Right lobe of liver (tissue), 6 donors: ENCODE results near the gene DNAL1. TPM values are rescaled to one million over a fixed set of nuclear protein-coding genes. Genes with fewer than 3 reads are reported as not detected.

Experiments used
- ATAC-seq, 4 donors: fragments of 200-7000 bp; cut with Tn5 transposase; one replicate each; pipeline ENCODE4 v1.9.1; 2020; ENCODE audit warnings: mild to moderate bottlenecking in 4 of 4, moderate library complexity in 4 of 4
- DNase-seq, 3 donors: peaks; one replicate each; pipeline ENCODE4 v3.0.0-alpha.2; 2020
- H3K27ac ChIP-seq, 3 donors: fragments of 200-600 bp; one replicate each; pipeline ENCODE4 v1.8.0; 2022
- H3K27me3 ChIP-seq, 2 donors: fragments of 200-600 bp; one replicate each; pipeline ENCODE4 v1.8.0; 2022
- H3K36me3 ChIP-seq, 4 donors: fragments of 200-600 bp; sonication (generic) in 1 of 4; one replicate each; pipeline versions ENCODE4 v1.5.1 to v1.8.0; 2017 to 2022; ENCODE audit warnings: control low read depth in 1 of 4
- H3K4me1 ChIP-seq, 4 donors: fragments of 200-600 bp; sonication (generic) in 1 of 4; one replicate each; pipeline versions ENCODE4 v1.5.1 to v1.8.0; 2017 to 2022; ENCODE audit warnings: control low read depth in 1 of 4
- H3K4me3 ChIP-seq, 3 donors: fragments of 200-600 bp; one replicate each; pipeline ENCODE4 v1.8.0; 2022
- H3K9me3 ChIP-seq, 4 donors: fragments of 200-600 bp; sonication (generic) in 1 of 4; one replicate each; pipeline versions ENCODE4 v1.5.1 to v1.8.0; 2017 to 2022; ENCODE audit warnings: control low read depth in 1 of 4
- CTCF ChIP-seq, 4 donors: fragments of 200-600 bp in 3 of 4; fragments of 450-650 bp in 1 of 4; IDR thresholded peaks; one replicate each; pipeline versions ENCODE4 v1.5.1 to v1.8.0; 2016 to 2022; ENCODE audit warnings: antibody characterized with exemption in 4 of 4, mild to moderate bottlenecking in 2 of 4
- POLR2A ChIP-seq: fragments of 450-650 bp; IDR thresholded peaks from one replicate; pipeline ENCODE4 v1.6.1; 2017; ENCODE audit warnings: antibody characterized with exemption, mild to moderate bottlenecking
- WGBS: methylation state at CpG from one replicate; pipeline ENCODE4 v1.1.6; 2018; ENCODE audit warnings: low coverage, low lambda C conversion rate; ENCODE audit not compliant: insufficient coverage; ENCODE audit errors: missing lambda C conversion rate; 5-methylcytosine and 5-hydroxymethylcytosine counted together
- intact Hi-C, 2 donors: fragments of 100-400 bp; cut with DNase I; formaldehyde crosslinking; loops; one replicate each; pipeline versions ENCODE4 v1.11.2 to v1.14.1; 2022
- total RNA-seq, 6 experiments: library from RNA; depleted of rRNA in 2 of 6; stranded (reverse); fragments of >200 nt in 2 of 6; fragmentation: NEBNext Ultra II Directional in 3 of 6; extraction: Animal tissue kit (Norgen Biotek cat#: 25700) in 3 of 6; gene quantifications; one replicate each; pipeline versions ENCODE4 v1.1.0 to v1.2.4, GENCODE V29; 2016 to 2023
- donor health status: DM: no; HTN: yes; CAD: no.
- donor health status: DM: no; HTN: no; CAD: no.
- donor health status: DM: no; HTN: no; CAD: no.
- donor health status: DM: no; HTN: yes; CAD: no.
- donor health status: DM: no; HTN: yes; CAD: no.

DNAL1 gene
- total RNA-seq, 6 experiments from 2014 or later: 2.7 to 5.7 (median 3.2) TPM

DNA sequence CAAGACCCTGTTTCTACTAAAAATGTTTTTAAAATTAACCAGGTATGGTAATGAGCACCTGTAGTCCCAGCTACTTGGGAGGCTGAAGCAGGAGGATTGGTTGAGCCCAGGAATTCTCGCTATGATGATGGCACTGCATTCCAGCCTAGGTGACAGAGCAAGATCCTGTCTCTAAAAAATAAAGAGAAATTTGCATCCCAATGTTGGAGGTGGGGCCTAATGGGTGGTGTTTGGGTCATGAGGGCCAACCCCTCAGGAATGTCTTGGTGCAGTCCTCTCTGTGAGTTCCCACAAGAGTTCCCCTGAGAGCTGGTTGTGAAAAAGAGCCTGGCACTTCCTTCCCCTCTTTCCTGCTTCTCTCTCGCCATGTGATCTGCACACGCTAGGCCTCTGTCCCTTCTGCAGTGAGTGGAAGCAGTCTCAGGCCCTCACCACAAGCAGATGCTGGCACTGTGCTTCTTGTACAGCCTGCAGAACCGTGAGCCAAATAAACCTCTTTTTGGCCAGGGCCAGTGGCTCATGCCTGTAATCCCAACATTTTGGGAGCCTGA lies 21.2 kb upstream of the DNAL1 start:
- Histone ChIP-seq H3K4me3 (no peak overlapping the region), H3K27ac (no peak overlapping the region), H3K27me3 (no peaks in the 10 kb centered on the region), H3K9me3 (no peaks in the 10 kb centered on the region), H3K36me3 (peaks cover 0 to 3% (median 0%) of the 10 kb centered on the region in 4 donors), H3K4me1 (peaks cover 0 to 13% (median 3%) of the 10 kb centered on the region in 4 donors)
- no peak for ATAC-seq
- intact Hi-C loops: no loop called here
- DNase-seq: no peak
- TF ChIP-seq POLR2A (no peak), CTCF (IDR thresholded peaks at IDR 0.05) (no peak)
- WGBS: 86% methylated on average over 4 of the region's 4 CpGs

- DNase-seq: no peak
Observed at GRCh38 chr14:73625706-73626105, 19.1 kb upstream of the DNAL1 start.

GRCh38 chr14:73627151-73627558 lies 17.6 kb upstream of the DNAL1 start:
- 53% methylated on average over 2 of the region's 2 CpGs for WGBS
- Histone ChIP-seq H3K4me3 (no peak overlapping the region), H3K27me3 (no peaks in the 10 kb centered on the region), H3K27ac (no peak overlapping the region), H3K36me3 (peaks cover 0 to 3% (median 0%) of the 10 kb centered on the region in 4 donors), H3K4me1 (no peaks in the 10 kb centered on the region), H3K9me3 (no peaks in the 10 kb centered on the region)
- intact Hi-C loops: no loop called here
- TF ChIP-seq CTCF (IDR thresholded peaks at IDR 0.05): no peak
- TF ChIP-seq POLR2A: no peak
- no peak for ATAC-seq
- DNase-seq: no peak

More at GRCh38 chr14:73625706-73626105, 19.1 kb upstream of the DNAL1 start:
- ATAC-seq: no peak
- no peaks in the 10 kb centered on the region for H3K4me1 ChIP-seq
- no peak overlapping the region for H3K27ac ChIP-seq
- H3K9me3 ChIP-seq: no peaks in the 10 kb centered on the region
- peaks cover 0 to 3% (median 0%) of the 10 kb centered on the region in 4 donors for H3K36me3 ChIP-seq
- intact Hi-C loops: no loop called here
- no peak for TF ChIP-seq POLR2A
- TF ChIP-seq CTCF (IDR thresholded peaks at IDR 0.05): no peak
- no peak overlapping the region for H3K4me3 ChIP-seq
- H3K27me3 ChIP-seq: no peaks in the 10 kb centered on the region
- WGBS: 50% methylated on average over 1 of the region's 1 CpG

DNA sequence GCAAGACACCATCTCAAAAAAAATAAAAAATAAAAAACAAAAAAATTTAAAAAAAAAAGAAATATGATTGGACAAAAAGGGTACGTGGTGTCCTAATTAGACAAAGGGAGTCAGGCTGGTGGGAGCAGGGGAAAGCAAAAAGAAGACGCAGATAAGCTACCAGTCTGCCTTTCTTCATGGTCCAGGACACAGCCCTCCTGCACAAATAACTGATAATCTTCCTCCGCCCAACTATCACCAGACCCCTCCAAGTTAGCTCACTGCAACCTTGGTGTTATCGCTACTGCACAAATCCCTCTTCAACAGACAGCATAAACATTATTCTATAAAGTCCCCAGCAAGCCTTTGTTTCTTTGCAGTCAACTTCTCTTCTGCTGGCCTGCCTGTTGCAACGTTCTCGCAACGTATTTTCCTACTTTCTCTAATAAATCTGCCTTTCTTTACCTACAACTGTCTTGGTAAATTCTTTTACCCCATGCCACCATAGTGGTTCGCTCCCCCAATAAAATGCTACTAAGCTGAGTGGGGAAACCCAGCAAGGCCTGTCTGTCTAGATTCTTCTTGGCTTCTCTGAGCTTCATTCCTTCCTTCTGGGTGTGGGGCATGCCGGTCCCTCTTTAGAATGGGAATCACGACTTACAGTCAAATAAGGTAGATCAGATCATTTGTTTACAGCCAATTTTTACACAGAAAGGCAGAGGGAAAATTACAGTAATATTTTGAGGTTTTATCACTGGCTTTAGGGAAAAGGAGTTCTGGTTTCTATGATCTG lies 14.6 kb upstream of the DNAL1 start:
- H3K27me3 ChIP-seq: no peaks in the 10 kb centered on the region
- no peak for ATAC-seq
- intact Hi-C loops: loop anchor here (10.0 kb wide), 2 partner anchors 85 to 105 kb away; partner anchors contain the start of gene PNMA1 (in 1 of the 2)
- no peak overlapping the region for H3K27ac ChIP-seq
- DNase-seq: no peak
- H3K4me3 ChIP-seq: no peak overlapping the region
- H3K9me3 ChIP-seq: no peaks in the 10 kb centered on the region
- peaks cover 0 to 3% (median 0%) of the 10 kb centered on the region in 4 donors for H3K36me3 ChIP-seq
- peaks cover 0 to 14% (median 0%) of the 10 kb centered on the region in 4 donors for H3K4me1 ChIP-seq
- 81% methylated on average over 8 of the region's 10 CpGs for WGBS
- TF ChIP-seq CTCF (IDR thresholded peaks at IDR 0.05) (no peak), POLR2A (no peak)
